HepG2 (cell line): ENCODE results near the gene WTAP. TPM values are rescaled to one million over a fixed set of nuclear protein-coding genes. Genes with fewer than 3 reads are reported as not detected.
A peak's percentile ranks its signal among the peaks of the same experiment; 100 is the strongest.

Experiments
- BCL6 ChIP-seq: IDR thresholded peaks from 2 replicates; pipeline ENCODE4 v1.6.1; 2016; ENCODE audit warnings: missing genetic modification reagents, missing compliant biosample characterization
- GATAD1 ChIP-seq: IDR thresholded peaks from 2 replicates; pipeline ENCODE4 v1.6.1; 2016; ENCODE audit warnings: missing genetic modification reagents, missing compliant biosample characterization
- ISL2 ChIP-seq: sonication (generic); formaldehyde crosslinking; IDR thresholded peaks from 2 replicates; pipeline ENCODE4 v1.5.0; 2020; ENCODE audit warnings: missing genetic modification reagents
- JUN ChIP-seq: sonication (generic); formaldehyde crosslinking; IDR thresholded peaks from 2 replicates; pipeline ENCODE4 v1.4.0; 2020; ENCODE audit warnings: mild to moderate bottlenecking, missing genetic modification reagents
- KDM5A ChIP-seq: fragments of 200-600 bp; sonication (generic); IDR thresholded peaks from 2 replicates; pipeline ENCODE4 v1.7.0; 2018; ENCODE audit warnings: antibody characterized with exemption, mild to moderate bottlenecking, low read length, borderline replicate concordance
- MEF2D ChIP-seq: sonication (generic); formaldehyde crosslinking; IDR thresholded peaks from 2 replicates; pipeline ENCODE4 v1.5.1; 2020; ENCODE audit warnings: mild to moderate bottlenecking, missing genetic modification reagents
- PAXIP1 ChIP-seq: sonication (generic); formaldehyde crosslinking; conservative IDR thresholded peaks from 2 replicates; pipeline ENCODE4 v1.4.0; 2020; ENCODE audit warnings: mild to moderate bottlenecking, missing genetic modification reagents, moderate library complexity
- RARG ChIP-seq: sonication (generic); formaldehyde crosslinking; IDR thresholded peaks from 2 replicates; pipeline ENCODE4 v1.4.0; 2020; ENCODE audit warnings: low read depth, mild to moderate bottlenecking, missing genetic modification reagents
- SATB2 ChIP-seq: sonication (generic); formaldehyde crosslinking; IDR thresholded peaks from 2 replicates; pipeline ENCODE4 v1.5.0; 2020; ENCODE audit warnings: missing genetic modification reagents
- SKI ChIP-seq: fragments of 450-650 bp; IDR thresholded peaks from one replicate; pipeline ENCODE4 v1.6.1; 2018; ENCODE audit warnings: mild to moderate bottlenecking; ENCODE audit not compliant: partially characterized antibody
- SMARCC2 ChIP-seq: fragments of 450-650 bp; IDR thresholded peaks from 2 replicates; pipeline ENCODE4 v1.6.1; 2017; ENCODE audit warnings: antibody characterized with exemption, mild to moderate bottlenecking
- TEF ChIP-seq: sonication (generic); formaldehyde crosslinking; IDR thresholded peaks from 2 replicates; pipeline ENCODE4 v1.5.0; 2020; ENCODE audit warnings: missing genetic modification reagents
- TFDP2 ChIP-seq: sonication (generic); formaldehyde crosslinking; IDR thresholded peaks from 2 replicates; pipeline ENCODE4 v1.4.0; 2020; ENCODE audit warnings: missing genetic modification reagents
- TMF1 ChIP-seq: sonication (generic); formaldehyde crosslinking; IDR thresholded peaks from 2 replicates; pipeline ENCODE4 v1.8.1; 2022; ENCODE audit warnings: low read depth, missing genetic modification reagents
- ZBTB49 ChIP-seq: sonication (generic); formaldehyde crosslinking; IDR thresholded peaks from 2 replicates; pipeline ENCODE4 v1.4.0; 2020; ENCODE audit warnings: missing genetic modification reagents, borderline replicate concordance
- ZNF280B ChIP-seq: sonication (generic); formaldehyde crosslinking; IDR thresholded peaks from 2 replicates; pipeline ENCODE4 v1.5.0; 2020; ENCODE audit warnings: missing genetic modification reagents, mild to moderate bottlenecking, borderline replicate concordance
- ZNF543 ChIP-seq: sonication (generic); formaldehyde crosslinking; IDR thresholded peaks from 2 replicates; pipeline ENCODE4 v1.4.0; 2020; ENCODE audit warnings: mild to moderate bottlenecking, missing genetic modification reagents
- ZNF616 ChIP-seq: sonication (generic); formaldehyde crosslinking; IDR thresholded peaks from 2 replicates; pipeline ENCODE4 v1.5.0; 2020; ENCODE audit warnings: low read depth, mild to moderate bottlenecking, missing genetic modification reagents
- ZNF775 ChIP-seq: sonication (generic); formaldehyde crosslinking; IDR thresholded peaks from 2 replicates; pipeline ENCODE4 v1.4.0; 2020; ENCODE audit warnings: missing genetic modification reagents, mild to moderate bottlenecking, moderate library complexity, borderline replicate concordance
- ZNF878 ChIP-seq: sonication (generic); formaldehyde crosslinking; IDR thresholded peaks from 2 replicates; pipeline ENCODE4 v1.8.1; 2023; ENCODE audit warnings: mild to moderate bottlenecking, missing genetic modification reagents, moderate library complexity
- polyA plus RNA-seq, 8 experiments: library from polyadenylated mRNA; depleted of rRNA in 3 of 8; stranded (reverse) in 7 of 8; unstranded in 1 of 8; fragments of >200 nt; fragmentation: Illumina TruSeq in 4 of 8; extraction: Trizol in 4 of 8; gene quantifications; 2 replicates each; pipeline versions ENCODE4 v1.2.1 to v1.2.3, GENCODE V29; 2011 to 2016; ENCODE audit warnings: low read depth in 4 of 8, missing spikeins in 1 of 8, mixed read lengths in 1 of 8; ENCODE audit not compliant: insufficient read depth in 1 of 8
- total RNA-seq, 5 experiments: library from RNA; depleted of rRNA; stranded (reverse); fragments of >200 nt; fragmentation: Illumina TruSeq; extraction: Trizol; gene quantifications; 2 replicates each; pipeline ENCODE4 v1.2.3, GENCODE V29; 2016; ENCODE audit warnings: low read depth in 1 of 5

The WTAP gene
- total and polyA plus RNA-seq, 2 of the 13 experiments (the other 11 are each of a cell fraction or from before 2014, with no cell fraction given), result 31.6 to 167 TPM

GRCh38 chr6:159727717-159728445 lies 575 bp downstream of the WTAP start (continued):
- no peak for TF ChIP-seq ZNF775
- TF ChIP-seq SATB2 (CRISPR knock-in tag), result no peak
- peak; percentile 52; the same call in 1 of the 2 replicates for TF ChIP-seq KDM5A
- TF ChIP-seq PAXIP1, result no peak
- peak; percentile 36; the same call in 1 of the 2 replicates for TF ChIP-seq GATAD1
- no peak for TF ChIP-seq SMARCC2
- TF ChIP-seq MEF2D (CRISPR knock-in tag), result 0 out of 2 replicates have a peak, but pooled peaks have one; percentile 52
- peak; percentile 34; the same call in 1 of the 2 replicates for TF ChIP-seq BCL6 (CRISPR knock-in tag)
- 0 out of 2 replicates have a peak, but pooled peaks have one; percentile 62 for TF ChIP-seq ZNF280B (CRISPR knock-in tag)
- no peak for TF ChIP-seq JUN
- TF ChIP-seq ZNF616 (CRISPR knock-in tag), result no peak
- no peak for TF ChIP-seq TEF
- TF ChIP-seq RARG (CRISPR knock-in tag), result no peak
- no peak for TF ChIP-seq SKI
- 0 out of 2 replicates have a peak, but pooled peaks have one; percentile 38 for TF ChIP-seq TFDP2
- peak; percentile 41; the same call in 1 of the 2 replicates for TF ChIP-seq ISL2 (CRISPR knock-in tag)
- TF ChIP-seq TMF1, result no peak
- no peak for TF ChIP-seq ZBTB49 (CRISPR knock-in tag)
- no peak for TF ChIP-seq ZNF543 (CRISPR knock-in tag)
- TF ChIP-seq ZNF878 (CRISPR knock-in tag), result 0 out of 2 replicates have a peak, but pooled peaks have one; percentile 44
